ENCODE measurements around the gene PBLD. TPM values are rescaled to one million over a fixed set of nuclear protein-coding genes. Genes with fewer than 3 reads are reported as not detected.

PBLD gene
- total RNA-seq, 4 donors from 2014 or later: 2.0 to 3.6 (median 2.8) TPM

- intact Hi-C loops (cut with DNase I; ENCODE audit: low total_unique reads): no loop called here
- no peak for DNase-seq (ENCODE audit: low spot score in 2 of 2)
- no peak overlapping the region for H3K4me3 ChIP-seq (ENCODE audit: low read depth, poor library complexity, severe bottlenecking)
- TF ChIP-seq CTCF (IDR thresholded peaks at IDR 0.05) (no peak), POLR2A (IDR thresholded peaks at IDR 0.05) (no peak)
Observed at GRCh38 chr10:68310531-68310930, 22.2 kb downstream of the PBLD start.

GRCh38 chr10:68305854-68306253 lies 26.9 kb downstream of the PBLD start:
- no peak for DNase-seq (ENCODE audit: low spot score in 2 of 2)
- no peak overlapping the region for H3K4me3 ChIP-seq (ENCODE audit: low read depth, poor library complexity, severe bottlenecking)
- TF ChIP-seq POLR2A (IDR thresholded peaks at IDR 0.05) (no peak), CTCF (IDR thresholded peaks at IDR 0.05) (no peak)
- 0% methylated on average over 1 of the region's 1 CpG for WGBS, 2 donors
- intact Hi-C loops (cut with DNase I; ENCODE audit: low total_unique reads): no loop called here

GRCh38 chr10:68303849-68304412 lies 28.8 kb downstream of the PBLD start:
- TF ChIP-seq CTCF (IDR thresholded peaks at IDR 0.05) (no peak), POLR2A (IDR thresholded peaks at IDR 0.05) (no peak)
- 69 to 71% methylated on average over 7 of the region's 7 CpGs for WGBS, 2 donors
- peak in 1 of 2 donors; percentile 2 for DNase-seq (ENCODE audit: low spot score in 2 of 2)
- H3K4me3 ChIP-seq (ENCODE audit: low read depth, poor library complexity, severe bottlenecking): no peak overlapping the region
- intact Hi-C loops (cut with DNase I; ENCODE audit: low total_unique reads): loop anchor here (5.0 kb wide), 1 partner anchor 447 kb away; no protein-coding TSS in a partner anchor

- H3K4me3 ChIP-seq (ENCODE audit: low read depth, poor library complexity, severe bottlenecking): no peak overlapping the region
- WGBS, 2 donors: 68 to 70% methylated on average over 5 of the region's 5 CpGs
- peak in 1 of 2 donors; percentile 9 for DNase-seq (ENCODE audit: low spot score in 2 of 2)
- intact Hi-C loops (cut with DNase I; ENCODE audit: low total_unique reads): loop anchor here (5.0 kb wide), 1 partner anchor 446 kb away; no protein-coding TSS in a partner anchor
- no peak for TF ChIP-seq POLR2A (IDR thresholded peaks at IDR 0.05)
- no peak for TF ChIP-seq CTCF (IDR thresholded peaks at IDR 0.05)
Observed at GRCh38 chr10:68302871-68303270, 29.9 kb downstream of the PBLD start.

- 36 to 42% methylated on average over 2 of the region's 2 CpGs for WGBS, 2 donors
- no peak overlapping the region for H3K4me3 ChIP-seq (ENCODE audit: low read depth, poor library complexity, severe bottlenecking)
- peak in 1 of 2 donors; percentile 10 for DNase-seq (ENCODE audit: low spot score in 2 of 2)
- intact Hi-C loops (cut with DNase I; ENCODE audit: low total_unique reads): loop anchor here (5.0 kb wide), 1 partner anchor 445 kb away; no protein-coding TSS in a partner anchor
- TF ChIP-seq CTCF (IDR thresholded peaks at IDR 0.05): no peak
- no peak for TF ChIP-seq POLR2A (IDR thresholded peaks at IDR 0.05)
Observed at GRCh38 chr10:68302503-68302823, 30.3 kb downstream of the PBLD start.
